Measurements from ENCODE around the gene TMEM245.

TMEM245 gene

DNA sequence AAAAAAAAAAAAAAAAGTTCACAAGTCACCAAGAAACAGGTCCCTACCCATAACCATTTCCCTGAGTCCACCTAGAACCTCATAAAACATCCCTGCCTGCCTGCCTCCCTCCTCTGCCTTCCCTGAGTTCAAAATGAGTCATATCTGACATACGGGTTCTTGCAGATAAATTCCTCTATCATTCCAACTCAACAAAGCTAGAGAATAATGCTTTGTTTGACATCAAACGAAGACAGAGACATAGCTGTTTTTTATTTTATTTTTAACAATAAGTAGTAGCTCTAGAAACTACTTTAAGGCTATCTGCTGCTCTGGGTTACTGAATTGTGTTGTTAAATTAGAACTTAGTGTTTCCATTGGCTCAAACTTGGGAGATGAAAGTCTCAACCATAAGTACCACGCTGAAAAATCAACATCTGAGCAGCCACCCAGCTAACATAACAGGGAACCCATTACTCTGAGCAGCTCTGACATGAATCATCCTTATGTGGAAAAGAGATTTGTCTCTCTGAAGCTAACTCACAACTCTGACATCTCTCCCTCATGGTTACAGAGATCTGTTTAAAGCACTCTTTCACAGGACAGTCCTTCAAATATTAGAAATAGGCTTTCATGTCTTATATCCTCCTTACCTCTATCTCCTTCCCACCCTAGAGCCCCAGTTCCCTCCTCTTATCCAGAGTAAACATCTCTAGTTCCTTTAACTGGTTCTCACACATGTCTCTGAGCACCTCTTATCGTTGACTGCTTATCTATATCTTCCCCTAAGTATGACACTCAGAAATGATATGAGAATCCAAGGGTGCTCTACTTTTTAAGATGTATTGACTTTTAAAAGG is 12.1 kb downstream of the TMEM245 start:
- Histone ChIP-seq H3K36me3 (ENCODE audit: control insufficient read depth, insufficient read depth, low read length) (no peaks in the 10 kb centered on the region; the same call in none of the 2 replicates), H3K27me3 (replicated peaks; ENCODE audit: control insufficient read depth, insufficient read depth, low read length) (no peaks in the 10 kb centered on the region), H3K4me3 (replicated peaks; ENCODE audit: low read depth, low read length) (no peak overlapping the region)
- TF ChIP-seq, protein P1, sequence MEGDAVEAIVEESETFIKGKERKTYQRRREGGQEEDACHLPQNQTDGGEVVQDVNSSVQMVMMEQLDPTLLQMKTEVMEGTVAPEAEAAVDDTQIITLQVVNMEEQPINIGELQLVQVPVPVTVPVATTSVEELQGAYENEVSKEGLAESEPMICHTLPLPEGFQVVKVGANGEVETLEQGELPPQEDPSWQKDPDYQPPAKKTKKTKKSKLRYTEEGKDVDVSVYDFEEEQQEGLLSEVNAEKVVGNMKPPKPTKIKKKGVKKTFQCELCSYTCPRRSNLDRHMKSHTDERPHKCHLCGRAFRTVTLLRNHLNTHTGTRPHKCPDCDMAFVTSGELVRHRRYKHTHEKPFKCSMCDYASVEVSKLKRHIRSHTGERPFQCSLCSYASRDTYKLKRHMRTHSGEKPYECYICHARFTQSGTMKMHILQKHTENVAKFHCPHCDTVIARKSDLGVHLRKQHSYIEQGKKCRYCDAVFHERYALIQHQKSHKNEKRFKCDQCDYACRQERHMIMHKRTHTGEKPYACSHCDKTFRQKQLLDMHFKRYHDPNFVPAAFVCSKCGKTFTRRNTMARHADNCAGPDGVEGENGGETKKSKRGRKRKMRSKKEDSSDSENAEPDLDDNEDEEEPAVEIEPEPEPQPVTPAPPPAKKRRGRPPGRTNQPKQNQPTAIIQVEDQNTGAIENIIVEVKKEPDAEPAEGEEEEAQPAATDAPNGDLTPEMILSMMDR (IDR thresholded peaks at IDR 0.05; ENCODE audit: insufficient read depth, low read length, poor library complexity, severe bottlenecking), result no peak
- DNase-seq (ENCODE audit: extremely low read depth, insufficient read length), result no peak

DNA sequence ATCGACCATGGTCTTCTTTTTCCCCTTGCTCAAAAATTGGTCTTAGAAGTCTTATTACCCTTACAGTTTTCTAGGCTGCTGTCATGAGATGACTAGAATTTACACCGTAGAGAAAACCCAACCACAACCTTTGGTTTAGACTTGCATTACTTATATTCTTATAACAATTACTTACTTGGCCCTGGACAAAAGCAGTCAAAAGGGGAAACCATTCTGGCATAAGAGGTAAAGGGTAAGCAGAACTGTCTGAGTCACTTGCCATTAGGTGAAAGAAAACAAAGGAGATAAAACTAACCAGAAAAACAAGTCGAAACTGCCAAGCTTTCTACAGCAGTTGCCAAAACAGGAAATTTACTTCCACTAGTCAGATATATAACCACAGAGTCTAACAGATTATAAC is 17.9 kb downstream of the TMEM245 start:
- TF ChIP-seq, protein P1 (IDR thresholded peaks at IDR 0.05; ENCODE audit: insufficient read depth, low read length, poor library complexity, severe bottlenecking), result no peak
- H3K27me3 ChIP-seq (replicated peaks; ENCODE audit: control insufficient read depth, insufficient read depth, low read length), result no peaks in the 10 kb centered on the region
- peak; percentile 60 for DNase-seq (ENCODE audit: extremely low read depth, insufficient read length)
- H3K36me3 ChIP-seq (ENCODE audit: control insufficient read depth, insufficient read depth, low read length), result peaks cover 2% of the 10 kb centered on the region
- no peak overlapping the region for H3K4me3 ChIP-seq (replicated peaks; ENCODE audit: low read depth, low read length)

DNA sequence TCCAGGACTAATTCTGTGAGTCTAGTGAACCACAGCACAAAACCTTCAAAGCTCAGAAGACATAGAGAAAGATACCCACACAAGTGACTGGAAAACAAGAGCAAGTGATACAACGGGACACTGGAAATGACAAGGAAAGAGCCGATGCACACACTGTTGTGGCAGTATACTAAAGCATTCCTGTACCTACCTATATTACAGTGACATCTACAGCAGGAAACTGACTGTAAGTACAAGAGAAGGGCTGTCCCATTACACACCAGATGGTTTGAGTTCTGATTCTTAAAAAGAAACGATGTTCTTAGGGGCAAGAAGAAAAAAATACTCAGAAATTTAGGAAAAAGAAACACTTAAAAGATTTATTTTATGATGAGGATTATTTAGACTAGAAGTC is 18.5 kb downstream of the TMEM245 start:
- DNase-seq (ENCODE audit: extremely low read depth, insufficient read length), result no peak
- no peaks in the 10 kb centered on the region for H3K27me3 ChIP-seq (replicated peaks; ENCODE audit: control insufficient read depth, insufficient read depth, low read length)
- H3K4me3 ChIP-seq (replicated peaks; ENCODE audit: low read depth, low read length), result no peak overlapping the region
- H3K36me3 ChIP-seq (ENCODE audit: control insufficient read depth, insufficient read depth, low read length), result peaks cover 2% of the 10 kb centered on the region
- TF ChIP-seq, protein P1 (IDR thresholded peaks at IDR 0.05; ENCODE audit: insufficient read depth, low read length, poor library complexity, severe bottlenecking), result no peak

DNA sequence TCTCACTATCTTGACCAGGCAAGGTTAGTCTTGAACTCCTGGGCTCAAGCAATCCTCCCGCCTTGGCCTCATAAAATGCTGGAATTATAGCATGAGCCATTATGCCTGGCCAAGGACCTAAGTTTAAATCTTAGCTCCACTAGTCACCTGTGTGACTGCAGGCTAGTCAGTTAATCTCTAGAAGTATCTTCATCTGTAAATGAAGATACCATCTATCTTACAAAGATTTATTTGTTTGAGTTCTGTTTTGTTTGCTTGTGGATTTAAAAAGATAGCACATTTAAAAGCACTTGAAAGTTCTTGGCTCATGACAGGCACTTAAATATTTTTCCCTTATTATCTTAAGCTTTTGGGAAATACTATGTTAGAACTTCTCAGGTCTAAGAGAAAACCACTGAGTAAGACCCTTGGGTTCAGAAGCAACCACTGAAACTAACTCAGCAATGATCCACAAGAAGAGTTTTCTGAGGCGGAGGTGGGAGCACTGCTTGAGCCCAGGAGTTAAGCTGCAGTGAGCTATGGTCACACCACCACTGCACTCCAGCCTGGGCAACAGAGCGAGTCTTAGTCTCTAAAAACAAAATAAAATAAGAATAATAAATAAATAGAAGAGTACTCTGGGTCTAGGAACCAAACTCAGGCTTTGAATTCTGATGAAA is 19.1 kb downstream of the TMEM245 start:
- TF ChIP-seq, protein P1 (IDR thresholded peaks at IDR 0.05; ENCODE audit: insufficient read depth, low read length, poor library complexity, severe bottlenecking), result no peak
- Histone ChIP-seq H3K36me3 (ENCODE audit: control insufficient read depth, insufficient read depth, low read length) (peaks cover 2% of the 10 kb centered on the region), H3K27me3 (replicated peaks; ENCODE audit: control insufficient read depth, insufficient read depth, low read length) (no peaks in the 10 kb centered on the region), H3K4me3 (replicated peaks; ENCODE audit: low read depth, low read length) (no peak overlapping the region)
- no peak for DNase-seq (ENCODE audit: extremely low read depth, insufficient read length)

DNA sequence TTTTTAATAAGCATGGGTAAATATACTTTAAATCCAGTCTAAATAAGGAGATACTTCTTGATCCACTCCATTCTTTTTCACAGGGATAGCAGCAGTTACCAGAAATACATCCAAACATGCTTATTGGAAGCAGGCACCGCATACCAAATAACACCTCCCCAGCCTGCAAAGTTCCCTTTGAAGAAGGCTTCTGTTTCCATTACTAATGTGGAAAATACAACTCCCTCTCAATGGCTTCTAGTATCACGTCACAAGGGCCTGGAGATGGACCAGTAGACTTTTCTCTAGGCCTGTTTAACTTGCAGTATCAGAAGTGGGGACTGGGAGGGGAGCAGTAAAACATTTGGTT is 20.8 kb downstream of the TMEM245 start:
- no peak for DNase-seq (ENCODE audit: extremely low read depth, insufficient read length)
- peaks cover 2% of the 10 kb centered on the region; the same call in 1 of the 2 replicates for H3K36me3 ChIP-seq (ENCODE audit: control insufficient read depth, insufficient read depth, low read length)
- H3K4me3 ChIP-seq (replicated peaks; ENCODE audit: low read depth, low read length), result no peak overlapping the region
- no peaks in the 10 kb centered on the region for H3K27me3 ChIP-seq (replicated peaks; ENCODE audit: control insufficient read depth, insufficient read depth, low read length)
- TF ChIP-seq, protein P1 (IDR thresholded peaks at IDR 0.05; ENCODE audit: insufficient read depth, low read length, poor library complexity, severe bottlenecking), result no peak
